Hepatocyte (in vitro differentiated cells): ENCODE results near the gene PTGDS.

Source experiments
- EZH2 ChIP-seq: fragments of 200-600 bp; sonication (generic); IDR thresholded peaks from 2 replicates; pipeline ENCODE4 v1.6.1; 2016; ENCODE audit warnings: antibody characterized with exemption, mild to moderate bottlenecking, borderline replicate concordance
- EZH2phosphoT487 ChIP-seq: fragments of 200-600 bp; sonication (generic); IDR thresholded peaks from one replicate; pipeline ENCODE4 v1.6.1; 2018; ENCODE audit warnings: antibody characterized with exemption, mild to moderate bottlenecking, low read depth, moderate library complexity; ENCODE audit not compliant: unreplicated experiment, severe bottlenecking
- TF ChIP-seq, protein P1 (sequence below): fragments of 200-600 bp; sonication (generic); IDR thresholded peaks from 2 replicates; pipeline ENCODE4 v1.5.1; 2016; ENCODE audit warnings: antibody characterized with exemption, mild to moderate bottlenecking; ENCODE audit not compliant: poor library complexity

DNA sequence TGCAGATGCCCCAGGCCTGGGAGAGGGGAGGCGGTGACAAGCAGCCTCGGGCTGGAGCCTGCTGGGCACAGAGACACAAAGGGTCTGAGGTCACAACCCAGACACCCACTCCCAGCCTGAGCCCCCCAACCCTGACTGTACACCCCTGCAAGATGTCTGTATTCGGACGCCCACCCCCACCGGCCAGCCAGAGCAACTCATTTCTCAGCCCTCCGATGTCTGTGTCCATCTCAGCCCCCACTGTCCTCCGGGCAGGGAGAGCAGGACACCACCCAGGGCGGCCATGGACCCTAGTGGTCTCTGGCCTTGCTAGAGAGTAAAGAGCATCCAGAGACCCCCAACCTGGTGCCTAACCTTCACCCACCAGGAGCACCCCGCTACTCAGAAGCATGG, 21.4 kb upstream of the PTGDS start:
- TF ChIP-seq, protein P1, sequence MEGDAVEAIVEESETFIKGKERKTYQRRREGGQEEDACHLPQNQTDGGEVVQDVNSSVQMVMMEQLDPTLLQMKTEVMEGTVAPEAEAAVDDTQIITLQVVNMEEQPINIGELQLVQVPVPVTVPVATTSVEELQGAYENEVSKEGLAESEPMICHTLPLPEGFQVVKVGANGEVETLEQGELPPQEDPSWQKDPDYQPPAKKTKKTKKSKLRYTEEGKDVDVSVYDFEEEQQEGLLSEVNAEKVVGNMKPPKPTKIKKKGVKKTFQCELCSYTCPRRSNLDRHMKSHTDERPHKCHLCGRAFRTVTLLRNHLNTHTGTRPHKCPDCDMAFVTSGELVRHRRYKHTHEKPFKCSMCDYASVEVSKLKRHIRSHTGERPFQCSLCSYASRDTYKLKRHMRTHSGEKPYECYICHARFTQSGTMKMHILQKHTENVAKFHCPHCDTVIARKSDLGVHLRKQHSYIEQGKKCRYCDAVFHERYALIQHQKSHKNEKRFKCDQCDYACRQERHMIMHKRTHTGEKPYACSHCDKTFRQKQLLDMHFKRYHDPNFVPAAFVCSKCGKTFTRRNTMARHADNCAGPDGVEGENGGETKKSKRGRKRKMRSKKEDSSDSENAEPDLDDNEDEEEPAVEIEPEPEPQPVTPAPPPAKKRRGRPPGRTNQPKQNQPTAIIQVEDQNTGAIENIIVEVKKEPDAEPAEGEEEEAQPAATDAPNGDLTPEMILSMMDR: no peak
- TF ChIP-seq EZH2 (no peak), EZH2phosphoT487 (no peak)
